Measurements from ENCODE around the gene PLCB4.

DNA sequence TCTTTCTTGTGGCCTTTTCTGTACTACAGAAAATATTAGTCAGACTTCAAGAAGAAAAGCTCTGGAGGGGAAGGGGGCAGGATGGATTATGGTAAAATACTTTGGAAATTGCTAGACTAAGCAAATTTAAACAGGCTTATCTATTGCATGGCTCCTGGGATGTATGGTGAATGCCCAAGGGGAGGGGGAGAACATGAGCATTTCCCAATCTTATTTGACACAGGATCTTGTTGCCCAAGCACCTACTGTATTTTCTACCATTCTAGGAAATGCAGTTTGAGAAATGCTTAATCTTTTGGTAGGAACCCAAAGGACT, 359.4 kb downstream of the PLCB4 start:
- TF ChIP-seq, protein P1, sequence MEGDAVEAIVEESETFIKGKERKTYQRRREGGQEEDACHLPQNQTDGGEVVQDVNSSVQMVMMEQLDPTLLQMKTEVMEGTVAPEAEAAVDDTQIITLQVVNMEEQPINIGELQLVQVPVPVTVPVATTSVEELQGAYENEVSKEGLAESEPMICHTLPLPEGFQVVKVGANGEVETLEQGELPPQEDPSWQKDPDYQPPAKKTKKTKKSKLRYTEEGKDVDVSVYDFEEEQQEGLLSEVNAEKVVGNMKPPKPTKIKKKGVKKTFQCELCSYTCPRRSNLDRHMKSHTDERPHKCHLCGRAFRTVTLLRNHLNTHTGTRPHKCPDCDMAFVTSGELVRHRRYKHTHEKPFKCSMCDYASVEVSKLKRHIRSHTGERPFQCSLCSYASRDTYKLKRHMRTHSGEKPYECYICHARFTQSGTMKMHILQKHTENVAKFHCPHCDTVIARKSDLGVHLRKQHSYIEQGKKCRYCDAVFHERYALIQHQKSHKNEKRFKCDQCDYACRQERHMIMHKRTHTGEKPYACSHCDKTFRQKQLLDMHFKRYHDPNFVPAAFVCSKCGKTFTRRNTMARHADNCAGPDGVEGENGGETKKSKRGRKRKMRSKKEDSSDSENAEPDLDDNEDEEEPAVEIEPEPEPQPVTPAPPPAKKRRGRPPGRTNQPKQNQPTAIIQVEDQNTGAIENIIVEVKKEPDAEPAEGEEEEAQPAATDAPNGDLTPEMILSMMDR (IDR thresholded peaks at IDR 0.05): no peak
- TF ChIP-seq POLR2AphosphoS5 (IDR thresholded peaks at IDR 0.05): no peak
